ENCODE data around the gene STXBP5. TPM values are rescaled to one million over a fixed set of nuclear protein-coding genes. Genes with fewer than 3 reads are reported as not detected.

The STXBP5 gene
- total RNA-seq, 2 donors from 2014 or later = 22.2 to 27.3 TPM

- H3K36me3 ChIP-seq = no peaks in the 10 kb centered on the region
- peaks cover 22 to 29% of the 10 kb centered on the region in 2 donors for H3K4me1 ChIP-seq (ENCODE audit: control insufficient read depth in 1 of 2, low read depth in 2 of 2)
- DNase-seq (ENCODE audit: low spot score) (no peak), ATAC-seq (ENCODE audit: insufficient number of reproducible peaks, low FRiP score, low read depth) (no peak)
- H3K4me3 ChIP-seq = peak overlapping the region; percentile 96
- peak overlapping the region in 1 of 2 donors; percentile 97 for H3K27ac ChIP-seq
- no peaks in the 10 kb centered on the region for H3K9me3 ChIP-seq
- TF ChIP-seq CTCF (IDR thresholded peaks at IDR 0.05) = no peak
- no peaks in the 10 kb centered on the region for H3K27me3 ChIP-seq (replicated peaks; ENCODE audit: insufficient read depth)
Measured at GRCh38 chr6:147205690-147206600, 1.7 kb downstream of the STXBP5 start.

GRCh38 chr6:147207351-147207750 is 3.1 kb downstream of the STXBP5 start:
- TF ChIP-seq CTCF (IDR thresholded peaks at IDR 0.05) = no peak
- no peak for DNase-seq (ENCODE audit: low spot score)
- H3K9me3 ChIP-seq = no peaks in the 10 kb centered on the region
- ATAC-seq (ENCODE audit: insufficient number of reproducible peaks, low FRiP score, low read depth) = no peak
- peak overlapping the region; percentile 4 to 97 for H3K27ac ChIP-seq
- H3K27me3 ChIP-seq (replicated peaks; ENCODE audit: insufficient read depth) = no peaks in the 10 kb centered on the region
- peaks cover 22 to 29% of the 10 kb centered on the region in 2 donors for H3K4me1 ChIP-seq (ENCODE audit: control insufficient read depth in 1 of 2, low read depth in 2 of 2)
- H3K36me3 ChIP-seq = no peaks in the 10 kb centered on the region
- peak overlapping the region; percentile 96 for H3K4me3 ChIP-seq

DNA sequence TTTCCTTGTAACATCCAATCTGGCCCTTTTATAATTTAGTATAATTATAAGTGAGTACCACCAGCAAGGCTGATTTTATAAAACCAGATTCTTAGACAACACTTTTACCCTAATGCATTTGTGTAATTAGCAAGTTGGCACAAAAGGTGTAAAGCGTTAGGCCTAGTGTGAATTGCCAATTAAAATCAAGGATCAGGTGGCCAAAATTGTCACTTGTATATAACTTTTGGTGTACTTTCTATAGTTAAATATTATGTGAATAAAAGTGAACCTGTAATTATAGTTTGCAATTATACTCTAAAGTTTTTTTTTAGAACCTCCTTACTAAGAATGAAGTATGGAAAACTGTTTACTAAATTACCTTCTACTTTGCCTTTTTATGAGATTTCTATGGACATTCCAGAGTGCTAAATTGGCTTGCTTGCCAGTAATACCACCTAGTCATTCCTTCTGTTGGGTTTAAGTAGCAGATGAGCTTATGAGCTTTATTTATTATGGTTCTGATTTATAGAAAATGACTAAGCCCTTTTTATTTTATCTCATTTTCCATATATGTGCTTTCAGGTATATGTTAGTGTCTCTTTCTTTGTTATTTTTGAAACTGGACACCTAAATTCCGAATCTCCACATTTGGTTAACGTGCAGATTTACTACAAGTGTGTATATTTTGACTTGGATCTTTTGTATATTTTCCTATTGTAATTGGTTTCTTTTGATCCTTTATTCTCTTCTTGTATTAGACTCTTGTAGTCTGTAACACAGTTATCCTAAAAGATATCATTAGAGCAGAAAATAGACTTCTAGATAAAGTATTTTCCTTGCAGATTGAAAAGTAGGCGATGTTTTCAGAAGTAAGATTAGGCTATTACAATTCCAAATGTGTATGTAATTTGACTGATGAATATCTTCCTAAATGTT is 3.9 kb downstream of the STXBP5 start:
- DNase-seq (ENCODE audit: low spot score) (no peak), ATAC-seq (ENCODE audit: insufficient number of reproducible peaks, low FRiP score, low read depth) (no peak)
- no peak for TF ChIP-seq CTCF (IDR thresholded peaks at IDR 0.05)
- H3K36me3 ChIP-seq = no peaks in the 10 kb centered on the region
- H3K4me3 ChIP-seq = peak overlapping the region; percentile 96
- no peaks in the 10 kb centered on the region for H3K27me3 ChIP-seq (replicated peaks; ENCODE audit: insufficient read depth)
- H3K27ac ChIP-seq = peak overlapping the region; percentile 4 to 97
- H3K4me1 ChIP-seq (ENCODE audit: control insufficient read depth in 1 of 2, low read depth in 2 of 2) = peaks cover 22 to 29% of the 10 kb centered on the region in 2 donors
- H3K9me3 ChIP-seq = no peaks in the 10 kb centered on the region

DNA sequence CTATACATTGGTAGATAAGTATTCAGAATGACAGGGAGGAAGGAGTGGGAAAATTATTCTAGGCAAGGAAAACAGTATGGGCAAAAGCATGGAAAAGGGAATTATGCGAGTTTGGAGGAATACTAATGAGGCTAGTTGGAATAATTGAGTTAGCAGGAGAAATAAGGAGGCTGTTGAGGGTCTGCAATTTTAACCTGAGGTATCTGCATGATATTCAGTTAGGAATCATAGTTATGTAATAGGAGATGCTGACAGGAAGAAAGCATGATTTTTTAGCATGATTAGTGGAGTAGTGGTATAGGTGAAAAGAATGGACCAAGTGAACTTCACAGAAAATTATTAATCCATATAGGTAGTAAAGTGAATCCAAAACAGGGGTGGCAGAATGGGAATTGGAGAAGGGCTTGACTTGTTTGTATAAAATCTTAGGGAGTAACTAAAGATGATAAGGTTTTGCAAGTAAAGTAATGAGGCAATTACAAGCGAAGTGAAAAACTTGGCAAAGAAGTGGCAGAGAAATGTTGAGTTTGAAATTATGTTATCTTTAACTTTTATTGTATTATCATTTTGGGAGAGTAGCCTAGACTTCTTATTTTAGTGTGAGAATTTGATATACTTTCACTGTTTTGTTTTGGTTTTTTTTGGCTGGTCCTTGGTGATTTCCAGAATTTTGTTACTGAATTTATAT is 5.7 kb downstream of the STXBP5 start:
- no peak overlapping the region for H3K4me3 ChIP-seq
- DNase-seq (ENCODE audit: low spot score) = no peak
- no peak for ATAC-seq (ENCODE audit: insufficient number of reproducible peaks, low FRiP score, low read depth)
- TF ChIP-seq CTCF (IDR thresholded peaks at IDR 0.05) = no peak
- no peaks in the 10 kb centered on the region for H3K36me3 ChIP-seq
- no peaks in the 10 kb centered on the region for H3K27me3 ChIP-seq (replicated peaks; ENCODE audit: insufficient read depth)
- H3K9me3 ChIP-seq = no peaks in the 10 kb centered on the region
- peak overlapping the region in 1 of 2 donors; percentile 9 for H3K27ac ChIP-seq
- H3K4me1 ChIP-seq (ENCODE audit: control insufficient read depth in 1 of 2, low read depth in 2 of 2) = peaks cover 22 to 29% of the 10 kb centered on the region in 2 donors
